WERI-Rb-1 (cell line): Measurements from ENCODE around the gene UMAD1.
A peak's percentile ranks its signal among the peaks of the same experiment; 100 is the strongest.

Source experiments
- DNase-seq: peaks from one replicate; pipeline ENCODE4 v3.0.0-alpha.2; 2020
- H3K27ac ChIP-seq: fragments of 250-450 bp; sonication (Bioruptor Pico); 2 replicates; pipeline ENCODE4 v1.5.1; 2020; ENCODE audit warnings: mild to moderate bottlenecking, moderate library complexity
- H3K27me3 ChIP-seq: fragments of 250-450 bp; sonication (Bioruptor Pico); 2 replicates; pipeline ENCODE4 v1.5.1; 2021; ENCODE audit warnings: mild to moderate bottlenecking, low read depth, moderate library complexity; ENCODE audit not compliant: insufficient read depth, severe bottlenecking
- H3K36me3 ChIP-seq: fragments of 250-450 bp; sonication (Bioruptor Pico); 2 replicates; pipeline ENCODE4 v1.5.1; 2020; ENCODE audit warnings: mild to moderate bottlenecking, moderate library complexity
- H3K4me3 ChIP-seq: 2 replicates; pipeline ENCODE4 v1.5.1; 2011; ENCODE audit warnings: low read depth, mild to moderate bottlenecking, control low read depth, low read length
- H3K9me3 ChIP-seq: fragments of 250-450 bp; sonication (Bioruptor Pico); 2 replicates; pipeline ENCODE4 v1.5.1; 2021; ENCODE audit warnings: mild to moderate bottlenecking, moderate library complexity; ENCODE audit not compliant: severe bottlenecking
- CTCF ChIP-seq: IDR thresholded peaks from 2 replicates; pipeline ENCODE4 v1.5.1; 2011; ENCODE audit warnings: low read depth, mild to moderate bottlenecking, control low read depth, inconsistent platforms, low read length

Gene UMAD1

DNA sequence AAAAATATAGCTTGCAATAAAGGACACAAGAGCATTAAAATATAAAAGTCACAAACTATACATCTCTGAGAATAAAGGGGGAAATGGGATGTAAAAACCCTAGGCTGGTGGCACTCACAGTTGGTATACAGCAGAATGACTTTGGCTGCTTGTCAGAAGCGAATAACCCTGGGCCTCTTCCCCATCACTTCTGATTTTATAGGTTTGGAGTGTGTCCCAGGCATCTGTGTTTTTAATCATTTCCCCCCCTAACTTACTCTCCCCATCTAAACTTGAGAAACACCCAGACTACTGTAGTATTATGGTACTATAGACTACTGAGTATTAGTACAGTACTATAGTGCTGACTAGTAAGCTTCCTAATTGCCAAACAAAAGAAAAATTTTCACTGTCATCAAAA lies 79.6 kb downstream of the UMAD1 start:
- Histone ChIP-seq H3K27me3 (no peaks in the 10 kb centered on the region), H3K9me3 (peaks cover 3% of the 10 kb centered on the region), H3K4me3 (no peak overlapping the region), H3K27ac (no peak overlapping the region; the same call in 1 of the 2 replicates), H3K36me3 (no peaks in the 10 kb centered on the region)
- DNase-seq = no peak
- TF ChIP-seq CTCF = no peak

DNA sequence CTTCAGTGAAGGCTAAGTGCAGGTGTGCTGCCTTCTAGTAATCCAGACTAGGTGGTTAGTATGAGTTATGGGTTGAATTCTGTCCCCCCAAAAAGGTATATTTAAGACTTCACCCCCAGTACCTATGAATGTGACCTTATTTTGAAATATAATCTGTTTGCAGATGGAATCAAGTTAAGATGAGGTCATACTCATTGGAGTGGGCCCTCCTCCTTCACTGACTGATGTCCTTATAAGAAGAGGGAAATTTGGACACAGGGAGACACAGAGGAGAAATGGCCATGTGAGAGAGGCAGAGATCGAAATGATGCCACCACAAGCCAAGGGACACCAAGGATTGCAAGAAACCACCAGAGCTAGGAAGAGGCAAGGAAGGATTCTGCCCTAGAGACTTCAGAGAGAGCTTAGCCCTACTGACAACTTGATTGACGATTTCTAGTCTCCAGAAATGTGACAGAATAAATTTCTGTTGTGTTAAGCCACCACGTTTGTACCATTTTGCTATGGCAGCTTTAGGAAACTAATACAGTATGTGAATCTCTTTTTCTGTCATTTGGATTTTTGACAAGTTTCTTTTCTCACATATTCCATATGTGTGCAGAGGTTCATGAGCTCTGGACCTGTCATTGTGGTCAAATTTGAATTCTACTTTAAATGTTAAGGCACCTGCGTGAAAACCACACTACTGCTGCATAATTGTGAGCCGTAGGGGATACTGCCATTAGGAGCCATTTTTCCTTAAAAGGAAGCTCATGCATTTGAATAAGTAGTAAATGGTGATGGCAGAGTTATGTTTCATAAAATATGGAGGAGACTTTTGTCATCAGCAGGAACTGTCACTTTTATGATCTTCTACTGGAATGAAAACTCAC lies 80.4 kb downstream of the UMAD1 start:
- no peaks in the 10 kb centered on the region for H3K36me3 ChIP-seq
- H3K27me3 ChIP-seq = no peaks in the 10 kb centered on the region
- no peak overlapping the region for H3K4me3 ChIP-seq
- H3K9me3 ChIP-seq = peaks cover 3% of the 10 kb centered on the region
- TF ChIP-seq CTCF = no peak
- H3K27ac ChIP-seq = peak overlapping the region; percentile 23
- DNase-seq = no peak

DNA sequence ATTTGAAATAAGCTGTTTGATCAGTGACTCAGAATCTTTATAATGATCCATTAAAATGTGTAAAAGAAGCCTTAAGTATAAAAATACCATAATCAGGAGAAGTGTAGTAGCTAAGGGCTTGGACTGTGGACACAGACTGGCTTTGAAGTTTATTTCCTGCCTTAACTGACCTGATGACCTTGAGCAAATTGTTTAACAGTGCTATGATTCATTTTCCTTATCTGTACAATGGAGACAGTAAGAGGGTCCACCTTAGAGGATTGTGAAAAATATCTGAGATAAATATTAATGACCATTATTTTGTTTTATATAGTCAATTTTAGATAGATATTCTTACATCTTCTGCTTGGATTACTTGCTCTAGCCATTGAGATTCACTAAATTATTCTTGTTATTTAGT lies 91.2 kb downstream of the UMAD1 start:
- H3K27me3 ChIP-seq = no peaks in the 10 kb centered on the region
- no peak for DNase-seq
- no peaks in the 10 kb centered on the region for H3K36me3 ChIP-seq
- H3K9me3 ChIP-seq = no peaks in the 10 kb centered on the region
- H3K4me3 ChIP-seq = no peak overlapping the region
- no peak overlapping the region for H3K27ac ChIP-seq
- TF ChIP-seq CTCF = no peak

DNA sequence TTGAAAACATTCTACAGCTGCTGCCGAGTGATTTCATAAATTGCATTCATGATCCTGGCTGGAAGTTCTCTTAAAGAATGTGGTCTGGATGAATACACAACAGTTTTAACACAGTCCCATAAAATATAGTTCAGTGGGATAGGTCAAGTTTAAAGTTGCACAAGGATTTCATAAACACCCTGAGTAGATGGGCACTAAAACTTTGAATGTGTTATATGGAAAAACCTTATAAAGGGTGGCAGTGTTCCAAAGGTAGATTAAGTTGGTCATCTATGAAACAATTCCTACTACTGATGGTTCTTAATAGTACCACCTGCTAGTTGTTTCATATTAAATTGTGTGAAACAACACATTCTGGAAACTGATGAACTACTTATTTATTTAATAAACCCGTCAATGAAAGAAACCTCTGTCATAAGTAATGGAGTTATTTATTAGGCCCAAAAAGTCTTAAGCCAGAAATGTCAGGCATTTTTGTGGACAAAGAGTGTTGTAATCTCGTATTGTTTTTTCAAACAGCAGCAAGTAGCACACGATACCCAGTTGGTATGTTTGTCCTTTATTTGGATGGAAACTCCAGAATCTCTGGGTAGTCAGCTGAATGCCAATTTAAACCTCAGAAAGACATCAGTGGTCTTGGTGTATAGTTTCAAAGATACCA lies 92.2 kb downstream of the UMAD1 start:
- no peak overlapping the region for H3K4me3 ChIP-seq

GRCh38 chr7:7736671-7737070 lies 96.1 kb downstream of the UMAD1 start:
- Histone ChIP-seq H3K27ac (no peak overlapping the region), H3K4me3 (no peak overlapping the region), H3K27me3 (no peaks in the 10 kb centered on the region), H3K36me3 (no peaks in the 10 kb centered on the region), H3K9me3 (no peaks in the 10 kb centered on the region)
- TF ChIP-seq CTCF = no peak
- DNase-seq = no peak

More for the DNA sequence above, 92.2 kb downstream of the UMAD1 start:
- TF ChIP-seq CTCF = no peak
- H3K9me3 ChIP-seq = no peaks in the 10 kb centered on the region
- H3K27ac ChIP-seq = no peak overlapping the region
- H3K27me3 ChIP-seq = no peaks in the 10 kb centered on the region
- no peak for DNase-seq
- no peaks in the 10 kb centered on the region for H3K36me3 ChIP-seq
